ENCODE data around the gene ABCC11. TPM values are rescaled to one million over a fixed set of nuclear protein-coding genes. Genes with fewer than 3 reads are reported as not detected.

Gene ABCC11
- total RNA-seq, 2 donors from 2014 or later: 0.50 TPM; not detected in 1

- DNase-seq (ENCODE audit: low spot score in 2 of 2): no peak
- H3K27ac Mint-ChIP-seq: no peak overlapping the region
- no peaks in the 10 kb centered on the region for H3K9me3 Mint-ChIP-seq
- no peak for ATAC-seq
- no peaks in the 10 kb centered on the region for H3K36me3 Mint-ChIP-seq
Observed at GRCh38 chr16:48133455-48134211, 113.7 kb downstream of the ABCC11 start.

DNA sequence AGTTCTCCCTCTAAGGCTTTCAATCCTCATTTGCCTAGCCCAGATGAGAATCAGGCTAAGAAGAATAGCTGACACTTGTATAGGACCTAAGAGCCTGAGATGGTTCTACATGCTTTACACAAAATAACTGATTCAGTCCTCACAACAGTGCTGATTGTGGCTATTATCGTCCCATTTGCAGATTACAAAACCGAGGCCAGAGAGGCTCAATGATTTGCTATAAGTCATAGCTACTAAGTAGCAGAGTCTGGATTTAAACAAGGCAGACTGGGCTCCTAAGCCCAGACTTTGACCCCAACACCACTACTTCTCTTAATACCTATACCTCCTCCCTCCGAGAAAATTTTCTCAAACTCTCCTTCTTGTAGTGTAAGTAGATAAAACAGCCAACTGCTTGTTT, 114.6 kb downstream of the ABCC11 start:
- DNase-seq (ENCODE audit: low spot score in 2 of 2) (no peak), ATAC-seq (no peak)
- Mint-ChIP-seq H3K36me3 (no peaks in the 10 kb centered on the region), H3K27ac (peak overlapping the region in 1 of 2 donors; percentile 33), H3K9me3 (no peaks in the 10 kb centered on the region)

- no peaks in the 10 kb centered on the region for H3K36me3 Mint-ChIP-seq
- peak overlapping the region in 1 of 2 donors; percentile 17 for H3K27ac Mint-ChIP-seq
- no peaks in the 10 kb centered on the region for H3K9me3 Mint-ChIP-seq
- DNase-seq (ENCODE audit: low spot score in 2 of 2) (no peak), ATAC-seq (no peak)
Observed at GRCh38 chr16:48131201-48131935, 116.0 kb downstream of the ABCC11 start.

- peaks cover 0 to 3% of the 10 kb centered on the region in 2 donors for H3K9me3 Mint-ChIP-seq
- ATAC-seq: no peak
- H3K36me3 Mint-ChIP-seq: no peaks in the 10 kb centered on the region
- H3K27ac Mint-ChIP-seq: no peak overlapping the region
- DNase-seq (ENCODE audit: low spot score in 2 of 2): no peak
Observed at GRCh38 chr16:48129926-48130325, 117.4 kb downstream of the ABCC11 start.

DNA sequence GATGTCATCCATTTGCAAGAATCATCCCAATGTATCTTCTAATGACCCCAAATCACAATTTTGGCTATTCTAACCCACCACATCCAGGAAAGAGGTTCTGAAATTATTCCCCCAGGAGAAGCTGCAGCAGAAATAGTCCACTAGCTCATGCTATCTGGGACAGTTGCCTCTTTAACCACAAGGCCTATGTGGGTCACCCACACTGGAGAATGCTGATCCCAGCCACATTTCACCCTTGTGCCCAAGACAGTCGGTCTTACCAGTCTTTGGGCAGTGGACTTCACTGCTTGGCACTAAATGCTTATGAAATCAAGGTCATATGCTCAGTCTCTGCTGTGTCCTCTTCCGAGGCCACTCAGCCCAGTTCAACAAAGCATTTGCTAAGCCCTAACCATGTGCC, 118.6 kb downstream of the ABCC11 start:
- no peaks in the 10 kb centered on the region for H3K36me3 Mint-ChIP-seq
- ATAC-seq (no peak), DNase-seq (ENCODE audit: low spot score in 2 of 2) (no peak)
- no peak overlapping the region for H3K27ac Mint-ChIP-seq
- peaks cover 0 to 6% of the 10 kb centered on the region in 2 donors for H3K9me3 Mint-ChIP-seq

- Mint-ChIP-seq H3K9me3 (peaks cover 0 to 6% of the 10 kb centered on the region in 2 donors), H3K27ac (no peak overlapping the region), H3K36me3 (no peaks in the 10 kb centered on the region)
- ATAC-seq (peak in 1 of 2 donors; percentile 27), DNase-seq (ENCODE audit: low spot score in 2 of 2) (no peak)
Observed at GRCh38 chr16:48126801-48127644, 120.3 kb downstream of the ABCC11 start.

GRCh38 chr16:48125888-48126287, 121.5 kb downstream of the ABCC11 start:
- ATAC-seq: no peak
- DNase-seq (ENCODE audit: low spot score in 2 of 2): no peak
- no peaks in the 10 kb centered on the region for H3K36me3 Mint-ChIP-seq
- H3K9me3 Mint-ChIP-seq: peaks cover 0 to 6% of the 10 kb centered on the region in 2 donors
- no peak overlapping the region for H3K27ac Mint-ChIP-seq

DNA sequence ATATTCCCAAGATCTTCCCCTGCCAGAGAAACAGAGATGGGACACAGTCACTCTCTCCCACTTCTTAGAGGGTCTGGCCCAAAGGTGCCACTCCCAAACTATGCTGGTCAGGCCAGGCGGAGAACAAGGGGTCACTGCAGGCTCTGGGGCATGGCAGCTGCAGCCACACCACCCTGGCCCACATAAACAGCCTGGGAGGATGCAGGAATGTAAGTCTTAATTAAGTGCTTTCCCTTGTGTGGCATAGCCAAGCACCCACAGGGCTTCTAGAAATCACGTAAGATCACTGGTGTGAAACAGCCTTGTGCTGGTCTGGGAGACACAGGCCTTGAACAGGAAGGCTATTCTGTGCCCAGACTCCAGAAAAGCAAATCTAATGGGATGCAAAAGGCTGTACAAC, 123.1 kb downstream of the ABCC11 start:
- DNase-seq (ENCODE audit: low spot score in 2 of 2) (no peak), ATAC-seq (no peak)
- H3K36me3 Mint-ChIP-seq: no peaks in the 10 kb centered on the region
- peak overlapping the region in 1 of 2 donors; percentile 89 for H3K27ac Mint-ChIP-seq
- H3K9me3 Mint-ChIP-seq: peaks cover 0 to 6% of the 10 kb centered on the region in 2 donors

DNA sequence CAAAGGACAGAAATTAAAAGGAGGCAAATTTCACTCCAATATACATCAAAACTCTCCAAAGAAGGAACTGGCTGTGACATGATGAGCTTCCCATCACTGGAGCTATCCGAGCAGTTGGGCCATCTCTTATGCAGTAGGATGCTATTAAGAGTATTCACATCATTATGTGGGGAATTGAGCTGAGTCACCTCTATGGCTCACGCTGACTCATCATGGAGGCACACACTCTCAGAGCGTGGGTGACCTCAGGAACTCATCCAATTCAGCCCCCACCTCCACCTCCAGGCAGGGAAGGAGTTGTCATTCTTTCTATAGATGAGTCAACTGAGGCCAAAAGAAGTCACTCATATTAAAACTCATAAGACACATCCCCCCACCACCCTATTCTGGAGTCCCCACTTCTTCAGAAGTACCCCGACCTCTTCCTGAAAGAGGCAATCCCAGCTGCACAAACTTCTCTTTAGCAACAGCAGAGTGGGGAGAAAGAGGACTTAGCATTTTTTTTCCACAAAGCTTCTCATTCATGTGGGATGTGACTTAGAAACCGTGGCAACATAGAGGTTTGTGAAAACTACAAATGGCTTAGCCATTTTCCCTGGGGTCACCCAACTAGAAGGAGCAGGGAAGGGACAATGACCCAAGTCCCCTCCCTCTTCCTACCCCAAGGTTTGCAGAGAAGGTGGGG, 124.1 kb downstream of the ABCC11 start:
- Mint-ChIP-seq H3K27ac (no peak overlapping the region), H3K36me3 (no peaks in the 10 kb centered on the region), H3K9me3 (peaks cover 0 to 6% of the 10 kb centered on the region in 2 donors)
- ATAC-seq (peak; percentile 85 to 93), DNase-seq (ENCODE audit: low spot score in 2 of 2) (peak in 1 of 2 donors; percentile 52)

DNA sequence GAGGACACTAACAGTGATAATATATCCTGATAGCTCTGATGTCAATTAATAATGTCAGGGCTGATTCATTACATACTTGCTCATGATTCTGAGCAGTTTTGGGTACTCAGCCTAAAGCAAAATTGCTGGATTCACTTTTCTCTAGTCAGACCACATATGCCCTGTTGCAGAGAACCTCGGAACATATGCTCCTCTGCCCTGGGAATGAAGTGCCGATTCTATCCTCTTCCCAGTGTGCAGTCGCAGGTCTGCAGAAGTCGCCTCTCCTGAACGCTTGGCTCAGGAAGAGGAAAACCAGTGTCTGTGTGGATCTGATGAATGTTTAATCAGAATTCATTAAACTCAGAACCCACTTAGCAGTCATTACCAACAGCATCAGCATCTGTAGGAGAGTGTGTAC, 126.1 kb downstream of the ABCC11 start:
- no peak for DNase-seq (ENCODE audit: low spot score in 2 of 2)
- no peak overlapping the region for H3K27ac Mint-ChIP-seq
- H3K9me3 Mint-ChIP-seq: peaks cover 0 to 6% of the 10 kb centered on the region in 2 donors
- ATAC-seq: no peak
- H3K36me3 Mint-ChIP-seq: no peaks in the 10 kb centered on the region

- no peak overlapping the region for H3K27ac Mint-ChIP-seq
- DNase-seq (ENCODE audit: low spot score in 2 of 2) (no peak), ATAC-seq (no peak)
- H3K9me3 Mint-ChIP-seq: no peaks in the 10 kb centered on the region
- H3K36me3 Mint-ChIP-seq: no peaks in the 10 kb centered on the region
Observed at GRCh38 chr16:48118841-48119240, 128.5 kb downstream of the ABCC11 start.

DNA sequence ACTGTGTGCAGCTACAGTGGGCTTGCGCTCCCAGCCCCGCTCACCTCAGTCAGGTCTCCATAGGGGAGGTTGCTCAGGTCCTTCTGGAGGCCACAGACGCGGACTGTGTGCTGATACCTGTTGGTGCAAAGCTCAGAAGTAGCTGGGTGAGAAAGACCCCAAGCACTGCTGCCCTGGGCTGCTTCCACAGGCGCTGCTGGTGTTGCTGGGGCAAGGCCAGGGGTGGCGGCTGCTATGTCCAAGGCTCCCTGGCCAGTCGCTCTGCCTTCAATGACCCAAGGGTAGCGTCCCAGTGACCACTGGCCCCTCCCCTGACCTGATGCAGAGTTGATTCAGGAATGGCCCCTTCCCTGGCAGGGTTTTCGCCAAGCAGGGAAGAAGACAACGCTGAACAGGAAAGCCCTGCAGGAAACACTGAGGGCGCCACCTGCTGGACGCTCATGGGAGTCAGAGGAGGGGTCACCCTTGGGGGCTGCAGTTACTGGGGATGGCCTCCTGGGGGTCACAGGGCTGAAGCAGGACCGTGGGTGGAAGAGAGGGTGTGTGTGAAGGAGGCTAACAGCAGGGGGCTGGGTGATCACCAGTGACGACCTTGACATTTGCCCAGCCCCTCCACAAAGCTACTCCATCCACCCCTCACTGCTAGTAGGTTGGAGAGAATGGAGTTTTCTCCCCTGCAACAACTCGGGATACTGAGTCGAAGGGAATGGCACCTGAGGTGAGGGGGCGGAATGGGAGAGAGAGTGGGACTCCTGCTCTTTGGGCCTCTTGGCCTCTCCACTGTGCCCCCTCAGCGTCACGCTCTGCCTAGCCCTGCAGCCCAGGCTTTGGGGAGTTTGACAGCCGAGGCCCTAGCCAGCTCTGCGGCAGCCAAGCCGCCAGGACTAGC, 129.9 kb downstream of the ABCC11 start:
- H3K36me3 Mint-ChIP-seq: no peaks in the 10 kb centered on the region
- no peak overlapping the region for H3K27ac Mint-ChIP-seq
- peak; percentile 45 to 89 for ATAC-seq
- DNase-seq (ENCODE audit: low spot score in 2 of 2): peak; percentile 56 to 74
- no peaks in the 10 kb centered on the region for H3K9me3 Mint-ChIP-seq
